Body of pancreas (tissue), 4 donors: ENCODE data around the gene EBF3.

ENCODE experiments used
- CTCF ChIP-seq, 7 experiments: fragments of 450-650 bp in 4 of 7; fragments of 200-600 bp in 3 of 7; sonication (generic) in 3 of 7; IDR thresholded peaks; one replicate each; pipeline ENCODE4 v1.5.1; 2016 to 2019; ENCODE audit warnings: antibody characterized with exemption in 7 of 7
- POLR2A ChIP-seq, 3 donors: fragments of 450-650 bp; IDR thresholded peaks; one replicate each; pipeline ENCODE4 v1.6.1; 2016; ENCODE audit warnings: antibody characterized with exemption in 3 of 3, mild to moderate bottlenecking in 2 of 3

- TF ChIP-seq CTCF (IDR thresholded peaks at IDR 0.05), result no peak
- TF ChIP-seq POLR2A (IDR thresholded peaks at IDR 0.05), result no peak
Measured at GRCh38 chr10:130003166-130003565, 39.1 kb upstream of the EBF3 start.
